HEK293 (cell line): ENCODE data around the gene LRP1B.

Experiments used
- CTCF ChIA-PET: fragments of 350-600 bp; formaldehyde crosslinking; extraction: SDS; loops from one replicate; lab custom pipeline; 2021; ENCODE audit warnings: antibody characterized with exemption; lab: Yijun Ruan, JAX
- POLR2A ChIA-PET: fragments of 300-600 bp; formaldehyde crosslinking; extraction: SDS; loops from one replicate; lab custom pipeline; 2020; ENCODE audit warnings: antibody characterized with exemption, inconsistent platforms; lab: Yijun Ruan, JAX
- H3K27ac ChIP-seq: fragments of 200-500 bp; sonication (Bioruptor generic); 2 replicates; pipeline ENCODE4 v1.5.1; 2014; ENCODE audit warnings: low read depth, low read length, control low read depth, inconsistent platforms; ENCODE audit errors: extremely low read depth
- H3K36me3 ChIP-seq, 2 experiments: fragments of 200-500 bp in 1 of 2; sonication (Bioruptor generic) in 1 of 2; 1 replicate in 1 of 2; 2 replicates in 1 of 2; pipeline ENCODE4 v1.5.1; 2014 to 2017; ENCODE audit warnings: inconsistent platforms in 2 of 2, low read length in 2 of 2; ENCODE audit not compliant: control insufficient read depth in 2 of 2, insufficient read depth in 1 of 2
- H3K4me1 ChIP-seq: fragments of 200-500 bp; sonication (Bioruptor generic); 2 replicates; pipeline ENCODE4 v1.5.1; 2014; ENCODE audit warnings: mild to moderate bottlenecking, low read length, inconsistent platforms; ENCODE audit not compliant: control insufficient read depth, insufficient read depth
- H3K4me3 ChIP-seq: 2 replicates; pipeline ENCODE4 v1.5.1; 2011; ENCODE audit warnings: low read depth, mild to moderate bottlenecking, control low read depth, low read length, moderate library complexity
- H3K9me3 ChIP-seq: fragments of 200-500 bp; sonication (Bioruptor generic); 2 replicates; pipeline ENCODE4 v1.5.1; 2014; ENCODE audit warnings: low read depth, low read length, inconsistent platforms; ENCODE audit not compliant: control insufficient read depth, insufficient read depth
- BCL11A ChIP-seq: fragments of 450-650 bp; formaldehyde crosslinking; IDR thresholded peaks from 2 replicates; pipeline ENCODE4 v1.5.1; 2016; ENCODE audit warnings: low read depth, missing biosample characterization, missing genetic modification characterization
- KLF7 ChIP-seq: fragments of 450-650 bp; formaldehyde crosslinking; IDR thresholded peaks from 2 replicates; pipeline ENCODE4 v1.5.1; 2016; ENCODE audit warnings: missing biosample characterization, missing genetic modification characterization, borderline replicate concordance
- SP2 ChIP-seq: fragments of 450-650 bp; formaldehyde crosslinking; IDR thresholded peaks from 2 replicates; pipeline ENCODE4 v1.5.1; 2016; ENCODE audit warnings: missing biosample characterization, missing genetic modification characterization
- ZBTB8A ChIP-seq: fragments of 450-650 bp; formaldehyde crosslinking; IDR thresholded peaks from 2 replicates; pipeline ENCODE4 v1.5.1; 2016; ENCODE audit warnings: missing biosample characterization, missing genetic modification characterization
- ZFP69B ChIP-seq: fragments of 450-650 bp; formaldehyde crosslinking; IDR thresholded peaks from 2 replicates; pipeline ENCODE4 v1.5.1; 2016; ENCODE audit warnings: missing biosample characterization, missing genetic modification characterization
- ZNF132 ChIP-seq: fragments of 450-650 bp; formaldehyde crosslinking; IDR thresholded peaks from 2 replicates; pipeline ENCODE4 v1.5.1; 2017; ENCODE audit warnings: missing biosample characterization, missing genetic modification characterization, borderline replicate concordance
- ZNF19 ChIP-seq: fragments of 450-650 bp; formaldehyde crosslinking; IDR thresholded peaks from 2 replicates; pipeline ENCODE4; 2016; ENCODE audit warnings: missing biosample characterization, missing genetic modification characterization, low read depth
- ZNF335 ChIP-seq: fragments of 450-650 bp; formaldehyde crosslinking; conservative IDR thresholded peaks from 2 replicates; pipeline ENCODE4 v1.5.1; 2016; ENCODE audit warnings: missing biosample characterization, missing genetic modification characterization
- ZNF521 ChIP-seq: fragments of 450-650 bp; formaldehyde crosslinking; IDR thresholded peaks from 2 replicates; pipeline ENCODE4 v1.5.1; 2017; ENCODE audit warnings: missing biosample characterization, mild to moderate bottlenecking, missing genetic modification characterization
- ZNF596 ChIP-seq: fragments of 450-650 bp; IDR thresholded peaks from 2 replicates; pipeline ENCODE4 v1.5.0; 2018; ENCODE audit warnings: missing biosample characterization, mild to moderate bottlenecking, missing genetic modification characterization, moderate library complexity
- ZNF610 ChIP-seq: fragments of 450-650 bp; formaldehyde crosslinking; IDR thresholded peaks from 2 replicates; pipeline ENCODE4 v1.5.1; 2016; ENCODE audit warnings: missing biosample characterization, missing genetic modification characterization, borderline replicate concordance
- ZNF624 ChIP-seq: fragments of 450-650 bp; formaldehyde crosslinking; IDR thresholded peaks from 2 replicates; pipeline ENCODE4 v1.5.1; 2017; ENCODE audit warnings: missing biosample characterization, missing genetic modification characterization
- ZNF654 ChIP-seq: fragments of 450-650 bp; formaldehyde crosslinking; IDR thresholded peaks from 2 replicates; pipeline ENCODE4 v1.5.1; 2016; ENCODE audit warnings: low read depth, missing biosample characterization, missing genetic modification characterization
- ZNF747 ChIP-seq: fragments of 450-650 bp; formaldehyde crosslinking; IDR thresholded peaks from 2 replicates; pipeline ENCODE4 v1.5.1; 2016; ENCODE audit warnings: missing biosample characterization, missing genetic modification characterization
- ZNF768 ChIP-seq: fragments of 450-650 bp; formaldehyde crosslinking; IDR thresholded peaks from 2 replicates; pipeline ENCODE4 v1.5.1; 2018; ENCODE audit warnings: missing biosample characterization, mild to moderate bottlenecking, missing genetic modification characterization
- ZNF776 ChIP-seq: fragments of 450-650 bp; formaldehyde crosslinking; IDR thresholded peaks from 2 replicates; pipeline ENCODE4 v1.5.0; 2017; ENCODE audit warnings: missing biosample characterization, missing genetic modification characterization, borderline replicate concordance
- ZNF785 ChIP-seq: fragments of 450-650 bp; formaldehyde crosslinking; IDR thresholded peaks from 2 replicates; pipeline ENCODE4 v1.5.1; 2016; ENCODE audit warnings: missing biosample characterization, missing genetic modification characterization
- ZNF837 ChIP-seq: fragments of 450-650 bp; formaldehyde crosslinking; IDR thresholded peaks from 2 replicates; pipeline ENCODE4 v1.5.1; 2016; ENCODE audit warnings: missing biosample characterization, missing genetic modification characterization
- ZSCAN23 ChIP-seq: fragments of 450-650 bp; formaldehyde crosslinking; IDR thresholded peaks from 2 replicates; pipeline ENCODE4 v1.5.1; 2016; ENCODE audit warnings: missing biosample characterization, missing genetic modification characterization
- TF ChIP-seq, protein P1 (sequence below): fragments of 450-650 bp; formaldehyde crosslinking; conservative IDR thresholded peaks from 2 replicates; pipeline ENCODE4 v1.5.1; 2016; ENCODE audit warnings: low read depth, missing biosample characterization, missing genetic modification characterization
- TF ChIP-seq, protein P2 (sequence below): fragments of 450-650 bp; formaldehyde crosslinking; conservative IDR thresholded peaks from 2 replicates; pipeline ENCODE4 v1.5.1; 2016; ENCODE audit warnings: low read depth, missing biosample characterization, missing genetic modification characterization
- TF ChIP-seq, protein P3 (sequence below): fragments of 450-650 bp; formaldehyde crosslinking; IDR thresholded peaks from 2 replicates; pipeline ENCODE4 v1.5.1; 2016; ENCODE audit warnings: missing biosample characterization, missing genetic modification characterization

Gene LRP1B

GRCh38 chr2:142044197-142044596 is 86.6 kb downstream of the LRP1B start (continued):
- TF ChIP-seq, protein P1, sequence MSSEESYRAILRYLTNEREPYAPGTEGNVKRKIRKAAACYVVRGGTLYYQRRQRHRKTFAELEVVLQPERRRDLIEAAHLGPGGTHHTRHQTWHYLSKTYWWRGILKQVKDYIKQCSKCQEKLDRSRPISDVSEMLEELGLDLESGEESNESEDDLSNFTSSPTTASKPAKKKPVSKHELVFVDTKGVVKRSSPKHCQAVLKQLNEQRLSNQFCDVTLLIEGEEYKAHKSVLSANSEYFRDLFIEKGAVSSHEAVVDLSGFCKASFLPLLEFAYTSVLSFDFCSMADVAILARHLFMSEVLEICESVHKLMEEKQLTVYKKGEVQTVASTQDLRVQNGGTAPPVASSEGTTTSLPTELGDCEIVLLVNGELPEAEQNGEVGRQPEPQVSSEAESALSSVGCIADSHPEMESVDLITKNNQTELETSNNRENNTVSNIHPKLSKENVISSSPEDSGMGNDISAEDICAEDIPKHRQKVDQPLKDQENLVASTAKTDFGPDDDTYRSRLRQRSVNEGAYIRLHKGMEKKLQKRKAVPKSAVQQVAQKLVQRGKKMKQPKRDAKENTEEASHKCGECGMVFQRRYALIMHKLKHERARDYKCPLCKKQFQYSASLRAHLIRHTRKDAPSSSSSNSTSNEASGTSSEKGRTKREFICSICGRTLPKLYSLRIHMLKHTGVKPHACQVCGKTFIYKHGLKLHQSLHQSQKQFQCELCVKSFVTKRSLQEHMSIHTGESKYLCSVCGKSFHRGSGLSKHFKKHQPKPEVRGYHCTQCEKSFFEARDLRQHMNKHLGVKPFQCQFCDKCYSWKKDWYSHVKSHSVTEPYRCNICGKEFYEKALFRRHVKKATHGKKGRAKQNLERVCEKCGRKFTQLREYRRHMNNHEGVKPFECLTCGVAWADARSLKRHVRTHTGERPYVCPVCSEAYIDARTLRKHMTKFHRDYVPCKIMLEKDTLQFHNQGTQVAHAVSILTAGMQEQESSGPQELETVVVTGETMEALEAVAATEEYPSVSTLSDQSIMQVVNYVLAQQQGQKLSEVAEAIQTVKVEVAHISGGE (tag by site-specific recombination), result no peak
- TF ChIP-seq ZNF837, result no peak
- TF ChIP-seq ZNF335 (tag by site-specific recombination), result no peak

GRCh38 chr2:142042536-142043199 is 88.1 kb downstream of the LRP1B start:
- Histone ChIP-seq H3K36me3 (no peaks in the 10 kb centered on the region), H3K9me3 (no peaks in the 10 kb centered on the region), H3K4me1 (no peaks in the 10 kb centered on the region), H3K4me3 (no peak overlapping the region), H3K27ac (no peak overlapping the region)
- TF ChIP-seq ZNF654 (tag by site-specific recombination), result no peak
- TF ChIP-seq ZFP69B (tag by site-specific recombination), result no peak
- TF ChIP-seq ZNF785 (tag by site-specific recombination), result no peak
- TF ChIP-seq KLF7 (tag by site-specific recombination), result no peak
- no peak for TF ChIP-seq ZNF768 (tag by site-specific recombination)
- TF ChIP-seq, protein P2, sequence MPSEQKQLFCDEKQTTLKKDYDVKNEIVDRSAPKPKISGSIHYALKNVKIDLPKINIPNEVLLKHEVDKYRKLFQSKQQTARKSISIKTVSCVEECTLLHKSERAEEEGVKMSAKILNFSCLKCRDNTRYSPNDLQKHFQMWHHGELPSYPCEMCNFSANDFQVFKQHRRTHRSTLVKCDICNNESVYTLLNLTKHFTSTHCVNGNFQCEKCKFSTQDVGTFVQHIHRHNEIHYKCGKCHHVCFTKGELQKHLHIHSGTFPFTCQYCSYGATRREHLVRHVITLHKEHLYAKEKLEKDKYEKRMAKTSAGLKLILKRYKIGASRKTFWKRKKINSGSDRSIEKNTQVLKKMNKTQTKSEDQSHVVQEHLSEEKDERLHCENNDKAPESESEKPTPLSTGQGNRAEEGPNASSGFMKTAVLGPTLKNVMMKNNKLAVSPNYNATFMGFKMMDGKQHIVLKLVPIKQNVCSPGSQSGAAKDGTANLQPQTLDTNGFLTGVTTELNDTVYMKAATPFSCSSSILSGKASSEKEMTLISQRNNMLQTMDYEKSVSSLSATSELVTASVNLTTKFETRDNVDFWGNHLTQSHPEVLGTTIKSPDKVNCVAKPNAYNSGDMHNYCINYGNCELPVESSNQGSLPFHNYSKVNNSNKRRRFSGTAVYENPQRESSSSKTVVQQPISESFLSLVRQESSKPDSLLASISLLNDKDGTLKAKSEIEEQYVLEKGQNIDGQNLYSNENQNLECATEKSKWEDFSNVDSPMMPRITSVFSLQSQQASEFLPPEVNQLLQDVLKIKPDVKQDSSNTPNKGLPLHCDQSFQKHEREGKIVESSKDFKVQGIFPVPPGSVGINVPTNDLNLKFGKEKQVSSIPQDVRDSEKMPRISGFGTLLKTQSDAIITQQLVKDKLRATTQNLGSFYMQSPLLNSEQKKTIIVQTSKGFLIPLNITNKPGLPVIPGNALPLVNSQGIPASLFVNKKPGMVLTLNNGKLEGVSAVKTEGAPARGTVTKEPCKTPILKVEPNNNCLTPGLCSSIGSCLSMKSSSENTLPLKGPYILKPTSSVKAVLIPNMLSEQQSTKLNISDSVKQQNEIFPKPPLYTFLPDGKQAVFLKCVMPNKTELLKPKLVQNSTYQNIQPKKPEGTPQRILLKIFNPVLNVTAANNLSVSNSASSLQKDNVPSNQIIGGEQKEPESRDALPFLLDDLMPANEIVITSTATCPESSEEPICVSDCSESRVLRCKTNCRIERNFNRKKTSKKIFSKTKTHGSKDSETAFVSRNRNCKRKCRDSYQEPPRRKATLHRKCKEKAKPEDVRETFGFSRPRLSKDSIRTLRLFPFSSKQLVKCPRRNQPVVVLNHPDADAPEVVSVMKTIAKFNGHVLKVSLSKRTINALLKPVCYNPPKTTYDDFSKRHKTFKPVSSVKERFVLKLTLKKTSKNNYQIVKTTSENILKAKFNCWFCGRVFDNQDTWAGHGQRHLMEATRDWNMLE, result no peak
- no peak for TF ChIP-seq ZBTB8A (tag by site-specific recombination)
- no peak for TF ChIP-seq ZNF610
- CTCF ChIA-PET, result interaction anchor here (1.2 kb wide), 1 partner anchor 10 kb away, joined by 5 read pairs; no protein-coding TSS in a partner anchor
- POLR2A ChIA-PET, result no interaction called here

DNA sequence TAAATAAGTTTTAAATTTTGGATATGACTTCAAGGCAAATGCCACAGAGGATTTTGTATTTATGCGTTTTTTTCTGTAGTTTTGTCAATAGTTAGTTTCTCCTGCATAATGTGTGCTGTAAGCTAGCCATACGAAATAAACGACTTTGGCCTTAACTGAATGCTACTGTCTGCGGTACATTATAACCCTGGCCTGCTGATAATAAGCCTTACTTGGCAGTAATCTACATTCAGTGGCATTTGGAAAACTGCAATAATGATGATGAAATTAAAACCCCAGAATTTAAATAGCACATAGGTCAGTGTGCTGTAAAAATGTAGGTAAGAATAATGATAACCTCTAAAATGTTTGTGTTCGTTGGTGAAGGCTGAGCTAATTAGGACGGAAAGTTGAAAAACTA is 88.8 kb downstream of the LRP1B start:
- H3K9me3 ChIP-seq, result no peaks in the 10 kb centered on the region
- no peak overlapping the region for H3K4me3 ChIP-seq
- CTCF ChIA-PET, result interaction anchor here (1.2 kb wide), 1 partner anchor 11 kb away, joined by 5 read pairs; no protein-coding TSS in a partner anchor
- H3K4me1 ChIP-seq, result peaks cover 3% of the 10 kb centered on the region; the same call in 1 of the 2 replicates
- POLR2A ChIA-PET, result no interaction called here
- TF ChIP-seq ZNF776 (tag by site-specific recombination) (no peak), ZNF19 (tag by site-specific recombination) (no peak), BCL11A (tag by site-specific recombination) (no peak), ZNF132 (tag by site-specific recombination) (no peak), ZSCAN23 (tag by site-specific recombination) (no peak), ZNF624 (no peak), ZNF747 (tag by site-specific recombination) (no peak), ZNF521 (tag by site-specific recombination) (no peak), ZNF596 (tag by site-specific recombination) (no peak), SP2 (no peak)
- TF ChIP-seq, protein P3, sequence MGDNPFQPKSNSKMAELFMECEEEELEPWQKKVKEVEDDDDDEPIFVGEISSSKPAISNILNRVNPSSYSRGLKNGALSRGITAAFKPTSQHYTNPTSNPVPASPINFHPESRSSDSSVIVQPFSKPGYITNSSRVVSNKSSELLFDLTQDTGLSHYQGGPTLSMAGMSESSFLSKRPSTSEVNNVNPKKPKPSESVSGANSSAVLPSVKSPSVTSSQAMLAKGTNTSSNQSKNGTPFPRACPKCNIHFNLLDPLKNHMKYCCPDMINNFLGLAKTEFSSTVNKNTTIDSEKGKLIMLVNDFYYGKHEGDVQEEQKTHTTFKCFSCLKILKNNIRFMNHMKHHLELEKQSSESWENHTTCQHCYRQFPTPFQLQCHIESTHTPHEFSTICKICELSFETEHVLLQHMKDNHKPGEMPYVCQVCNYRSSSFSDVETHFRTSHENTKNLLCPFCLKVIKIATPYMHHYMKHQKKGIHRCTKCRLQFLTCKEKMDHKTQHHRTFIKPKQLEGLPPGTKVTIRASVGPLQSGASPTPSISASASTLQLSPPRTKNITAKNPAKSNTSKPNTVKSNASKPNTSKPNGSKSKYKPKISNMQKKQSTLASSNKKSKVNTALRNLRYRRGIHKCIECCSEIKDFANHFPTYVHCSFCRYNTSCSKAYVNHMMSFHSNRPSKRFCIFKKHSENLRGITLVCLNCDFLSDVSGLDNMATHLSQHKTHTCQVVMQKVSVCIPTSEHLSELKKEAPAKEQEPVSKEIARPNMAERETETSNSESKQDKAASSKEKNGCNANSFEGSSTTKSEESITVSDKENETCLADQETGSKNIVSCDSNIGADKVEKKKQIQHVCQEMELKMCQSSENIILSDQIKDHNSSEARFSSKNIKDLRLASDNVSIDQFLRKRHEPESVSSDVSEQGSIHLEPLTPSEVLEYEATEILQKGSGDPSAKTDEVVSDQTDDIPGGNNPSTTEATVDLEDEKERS, result no peak
- no peaks in the 10 kb centered on the region for H3K36me3 ChIP-seq
- H3K27ac ChIP-seq, result no peak overlapping the region
